Kidney tubule cell (primary cell): ENCODE data around the gene GRB10.

Source experiments
- DNase-seq: peaks from one replicate; pipeline ENCODE4 v3.0.0-alpha.2; 2018; ENCODE audit warnings: low spot score

The GRB10 gene

GRCh38 chr7:50667789-50668226 lies 114.9 kb downstream of the GRB10 start:
- DNase-seq, result no peak

- no peak for DNase-seq
Measured at GRCh38 chr7:50667338-50667737, 115.4 kb downstream of the GRB10 start.

GRCh38 chr7:50666124-50666496 lies 116.6 kb downstream of the GRB10 start:
- no peak for DNase-seq

GRCh38 chr7:50665403-50666123 lies 117.1 kb downstream of the GRB10 start:
- DNase-seq, result peak; percentile 16

- DNase-seq, result no peak
Measured at GRCh38 chr7:50664937-50665336, 117.8 kb downstream of the GRB10 start.

GRCh38 chr7:50664461-50664922 lies 118.2 kb downstream of the GRB10 start:
- DNase-seq, result peak; percentile 91

GRCh38 chr7:50663396-50664102 lies 119.1 kb downstream of the GRB10 start:
- no peak for DNase-seq

GRCh38 chr7:50662996-50663395 lies 119.7 kb downstream of the GRB10 start:
- DNase-seq, result no peak

- DNase-seq, result peak; percentile 5
Measured at GRCh38 chr7:50662041-50662694, 120.5 kb downstream of the GRB10 start.

DNA sequence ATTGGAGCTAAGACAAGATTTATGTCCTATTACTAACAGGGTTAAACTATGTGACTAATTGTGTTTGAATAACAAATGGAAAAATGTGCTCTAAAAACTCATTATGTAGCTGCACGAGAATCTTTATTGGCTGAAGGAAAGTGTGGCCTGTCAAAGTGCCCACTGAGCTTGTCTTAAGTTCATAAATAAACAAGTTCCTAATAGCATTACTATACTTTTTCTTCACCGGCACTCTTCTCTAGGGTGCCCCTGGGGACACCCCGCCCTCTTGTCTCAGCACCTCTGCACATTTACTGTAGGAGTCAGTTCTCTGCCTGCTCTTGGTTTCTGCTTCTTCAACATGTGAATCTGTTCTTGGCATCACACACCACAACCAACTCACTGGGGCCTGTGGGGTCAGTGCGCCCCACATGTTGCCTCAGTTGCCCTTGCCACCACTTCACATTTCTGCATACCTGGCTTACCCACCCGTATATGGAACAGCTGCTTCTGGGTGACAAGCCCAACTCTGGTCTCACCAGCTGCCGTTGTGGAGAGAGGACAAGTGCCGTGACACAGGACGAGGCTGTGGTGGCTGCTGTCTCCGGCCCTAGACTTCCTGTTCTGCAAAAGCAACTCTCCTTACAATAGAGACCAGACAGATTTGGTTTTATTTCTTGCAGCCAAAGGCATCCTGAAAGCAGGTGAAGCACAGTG lies 121.2 kb downstream of the GRB10 start:
- no peak for DNase-seq

DNA sequence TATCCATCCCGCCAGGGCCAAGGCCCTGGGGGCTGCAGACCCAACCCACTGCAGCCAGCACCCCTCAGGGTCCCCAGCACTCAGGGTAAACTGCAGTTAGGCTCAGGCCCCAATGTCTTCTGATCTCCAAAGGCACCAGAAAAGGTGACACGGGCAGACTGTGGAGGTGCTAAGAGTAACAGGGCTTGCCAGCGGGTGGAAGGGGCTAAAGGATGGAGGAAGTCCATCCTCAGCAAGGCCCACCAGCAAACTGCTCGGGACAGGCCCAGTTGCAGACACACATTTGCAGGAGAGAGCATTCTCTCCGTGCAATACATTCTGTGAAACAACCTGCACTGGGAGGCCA lies 121.9 kb downstream of the GRB10 start:
- DNase-seq, result no peak

DNA sequence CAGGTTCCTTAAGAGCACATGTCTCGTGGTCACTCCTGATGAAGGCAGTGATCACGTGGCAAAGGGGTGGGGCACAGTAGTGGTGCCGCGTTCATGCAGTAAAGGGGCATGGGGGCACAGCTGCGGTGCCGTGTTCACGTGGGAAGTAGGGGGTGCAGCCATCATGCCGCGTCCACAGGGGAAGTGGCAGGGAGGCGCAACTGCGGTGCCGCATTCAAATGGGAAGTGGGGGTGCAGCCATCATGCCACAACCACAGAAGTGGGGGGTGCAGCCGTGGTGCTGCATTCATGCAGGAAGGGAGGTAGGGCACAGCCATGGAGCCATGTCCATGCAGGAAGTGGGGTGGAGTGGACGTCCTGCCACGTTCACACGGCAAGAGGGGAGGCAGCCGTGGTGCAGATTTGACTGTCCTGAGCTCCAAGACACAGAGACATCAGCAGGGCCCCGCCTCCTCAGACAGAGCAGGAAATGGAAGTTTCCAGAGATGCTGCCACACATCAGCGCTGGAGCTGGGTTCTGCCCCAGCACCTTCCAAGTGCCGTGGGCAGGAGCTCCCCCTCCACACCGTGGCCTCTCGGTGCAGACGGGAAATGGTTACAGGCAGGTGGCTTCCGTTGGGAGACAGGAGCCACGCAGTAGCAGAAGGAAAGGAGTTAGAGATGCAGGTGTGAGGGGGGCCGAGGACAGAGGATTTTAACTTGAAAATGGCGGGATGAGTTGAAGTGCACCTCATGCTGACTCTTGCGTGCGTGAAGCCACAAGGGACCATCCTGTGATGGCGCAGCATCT lies 122.5 kb downstream of the GRB10 start:
- no peak for DNase-seq

GRCh38 chr7:50659329-50659965 lies 123.2 kb downstream of the GRB10 start:
- no peak for DNase-seq

- no peak for DNase-seq
Measured at GRCh38 chr7:50658696-50659095, 124.0 kb downstream of the GRB10 start.

DNA sequence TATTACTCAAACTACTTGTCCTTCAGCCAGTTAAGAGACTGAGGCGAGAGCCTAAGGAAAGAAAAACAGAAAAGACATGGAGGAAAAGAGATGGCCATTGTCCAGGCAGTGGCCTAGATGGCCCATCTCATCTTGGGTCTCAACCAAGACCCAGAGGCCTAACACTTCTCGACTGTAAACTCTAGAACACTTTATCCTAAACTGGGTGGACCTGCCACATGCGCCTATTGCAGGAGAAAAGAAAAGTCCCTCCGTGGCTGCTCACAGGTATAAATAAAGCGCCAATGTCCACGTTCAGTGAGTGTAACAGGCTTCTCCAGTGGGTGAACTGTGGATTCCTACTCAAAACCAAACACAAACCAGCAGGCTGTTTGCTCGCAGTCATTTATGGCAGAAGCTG lies 124.8 kb downstream of the GRB10 start:
- DNase-seq, result no peak

DNA sequence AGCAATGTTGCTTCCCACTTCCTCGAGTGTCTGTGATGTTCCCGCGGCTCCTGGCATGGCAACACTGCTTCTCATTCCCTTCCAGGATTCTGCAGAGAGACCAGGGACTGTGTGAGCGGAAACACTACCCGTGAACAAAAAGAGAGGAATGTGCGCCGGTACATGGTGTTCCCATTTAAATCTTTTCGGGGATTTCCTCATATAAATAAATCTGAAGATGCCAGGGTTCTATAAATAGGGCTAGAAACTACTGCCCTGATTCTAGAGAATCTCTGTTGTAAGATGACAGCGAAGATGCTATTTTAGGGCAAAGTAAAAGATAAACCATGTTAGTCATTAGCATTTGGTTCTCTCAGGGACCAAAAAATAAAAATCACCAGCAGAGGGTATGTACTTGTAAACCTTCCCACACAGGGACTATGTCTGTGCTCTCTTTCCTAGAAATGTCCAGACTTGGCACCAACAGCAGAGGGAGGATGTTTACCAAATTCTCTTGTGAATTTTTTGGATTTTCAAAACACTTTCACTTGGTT lies 125.3 kb downstream of the GRB10 start:
- DNase-seq, result no peak

GRCh38 chr7:50656141-50656895 lies 126.4 kb downstream of the GRB10 start:
- DNase-seq, result no peak

DNA sequence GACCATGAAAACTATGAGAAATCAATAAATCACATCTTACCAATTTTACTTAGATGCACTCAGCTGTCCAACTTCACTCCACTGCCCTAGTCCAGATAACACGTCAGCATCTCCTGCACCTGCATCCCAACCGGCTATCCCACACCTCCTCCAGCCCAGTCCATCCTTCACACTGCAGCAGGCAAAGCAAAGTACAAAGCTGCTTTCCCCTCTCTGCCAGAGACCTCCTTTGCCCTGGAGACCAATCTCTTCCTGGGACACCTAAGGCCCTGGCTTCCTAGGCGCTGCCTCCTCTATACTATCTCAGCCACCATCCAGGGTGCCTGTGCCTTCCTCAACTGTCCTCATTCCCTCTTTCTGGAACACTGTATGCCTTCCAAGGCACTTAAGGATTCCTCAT lies 127.2 kb downstream of the GRB10 start:
- no peak for DNase-seq

GRCh38 chr7:50655020-50655419 lies 127.7 kb downstream of the GRB10 start:
- DNase-seq, result no peak

DNA sequence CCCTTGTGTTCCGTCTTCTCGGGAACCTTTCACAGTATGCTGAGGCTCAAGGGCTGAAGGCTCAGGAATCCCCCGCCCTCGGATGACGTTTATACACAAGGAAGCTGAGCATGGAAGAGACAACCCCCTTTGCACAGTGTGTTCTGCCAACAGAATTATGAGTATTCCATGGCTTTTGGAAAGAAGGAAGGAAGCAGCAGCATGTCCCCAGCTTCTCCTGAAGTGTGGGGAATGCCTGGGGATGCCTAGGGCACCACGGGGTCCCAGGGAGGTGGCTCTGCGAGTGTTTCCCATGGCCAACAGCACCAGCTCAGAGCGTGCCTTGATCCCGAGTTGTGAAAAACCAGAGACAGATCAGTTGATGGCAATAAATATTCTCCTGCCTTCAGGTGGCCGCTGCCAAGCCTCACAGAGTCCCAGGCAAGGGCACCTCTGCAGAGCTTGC lies 128.7 kb downstream of the GRB10 start:
- no peak for DNase-seq
